A549 (cell line): ENCODE measurements around the gene RPL35.
A peak's percentile ranks its signal among the peaks of the same experiment; 100 is the strongest.

ENCODE experiments used
- CBX2 ChIP-seq: fragments of 200-600 bp; sonication (generic); IDR thresholded peaks from 2 replicates; pipeline ENCODE4 v1.6.1; 2016; ENCODE audit warnings: low read depth, mild to moderate bottlenecking, borderline replicate concordance
- CBX8 ChIP-seq: fragments of 200-600 bp; sonication (generic); IDR thresholded peaks from 2 replicates; pipeline ENCODE4 v1.6.1; 2016
- CEBPB ChIP-seq, 2 experiments: fragments of >200 bp in 1 of 2; sonication (Bioruptor Twin) in 1 of 2; formaldehyde crosslinking in 1 of 2; IDR thresholded peaks; 2 replicates each; pipeline ENCODE4 v1.6.1; 2012 to 2016
- CTCF ChIP-seq: fragments of >200 bp; sonication (Bioruptor Twin); formaldehyde crosslinking; IDR thresholded peaks from 3 replicates; pipeline ENCODE4 v1.5.1; 2016
- ELK1 ChIP-seq: fragments of 150-350 bp; IDR thresholded peaks from 2 replicates; pipeline ENCODE4 v1.6.1; 2014; ENCODE audit warnings: low read depth, mild to moderate bottlenecking, low read length
- HDAC2 ChIP-seq: fragments of 200-600 bp; sonication (generic); IDR thresholded peaks from 2 replicates; pipeline ENCODE4 v1.6.1; 2016
- HOXA7 ChIP-seq: fragments of 250-450 bp; sonication (Bioruptor Pico); IDR thresholded peaks from 2 replicates; pipeline ENCODE4 v1.5.0; 2020; ENCODE audit warnings: mild to moderate bottlenecking, moderate library complexity
- MAX ChIP-seq: IDR thresholded peaks from 2 replicates; pipeline ENCODE4 v1.6.1; 2012
- POLR2A ChIP-seq: IDR thresholded peaks from 2 replicates; pipeline ENCODE4 v1.6.1; 2012; ENCODE audit warnings: mild to moderate bottlenecking, low read length
- RAD21 ChIP-seq, 2 experiments: fragments of >200 bp in 1 of 2; sonication (Bioruptor Twin) in 1 of 2; formaldehyde crosslinking in 1 of 2; IDR thresholded peaks in 1 of 2; conservative IDR thresholded peaks in 1 of 2; 2 replicates in 1 of 2; 3 replicates in 1 of 2; pipeline ENCODE4 v1.6.1; 2012 to 2018; ENCODE audit warnings: inconsistent platforms in 1 of 2
- RFX5 ChIP-seq: fragments of 450-650 bp; IDR thresholded peaks from 2 replicates; pipeline ENCODE4 v1.7.1; 2014; ENCODE audit warnings: antibody characterized with exemption, mild to moderate bottlenecking, moderate library complexity
- USF2 ChIP-seq: fragments of 450-650 bp; IDR thresholded peaks from 2 replicates; pipeline ENCODE4 v1.6.1; 2014; ENCODE audit warnings: antibody characterized with exemption
- ZC3H11A ChIP-seq: fragments of 450-650 bp; IDR thresholded peaks from 2 replicates; pipeline ENCODE4 v1.6.1; 2014; ENCODE audit warnings: antibody characterized with exemption, mild to moderate bottlenecking
- ZNF302 ChIP-seq: fragments of 250-450 bp; sonication (Bioruptor Pico); IDR thresholded peaks from 2 replicates; pipeline ENCODE4 v1.9.0; 2021; ENCODE audit warnings: inconsistent platforms, mild to moderate bottlenecking, moderate library complexity

- TF ChIP-seq MAX (no peak), RAD21 (conservative IDR thresholded peaks at IDR 0.05 in 1 of 2, IDR thresholded peaks at IDR 0.05 in 1 of 2) (peak; percentile 39 to 67; a peak in 4 of 5 replicates), CEBPB (IDR thresholded peaks at IDR 0.05) (no peak), HDAC2 (no peak), HOXA7 (CRISPR knock-in tag) (no peak), CTCF (peak; percentile 53), ZC3H11A (no peak), CBX2 (no peak), POLR2A (no peak), CBX8 (no peak), USF2 (no peak), ELK1 (no peak), ZNF302 (CRISPR knock-in tag) (no peak), RFX5 (no peak)
These were observed 33.0 kb upstream of the RPL35 start for GRCh38 chr9:124894741-124895170.
